GM18519 (cell line): Measurements from ENCODE around the gene ANGEL2.

Source experiments
- ATAC-seq: cut with Tn5 transposase; IDR thresholded peaks from one replicate; pipeline ENCODE4 v1.9.1; 2021; ENCODE audit warnings: mild to moderate bottlenecking, moderate library complexity; ENCODE audit not compliant: unreplicated experiment, low FRiP score

ANGEL2 gene

DNA sequence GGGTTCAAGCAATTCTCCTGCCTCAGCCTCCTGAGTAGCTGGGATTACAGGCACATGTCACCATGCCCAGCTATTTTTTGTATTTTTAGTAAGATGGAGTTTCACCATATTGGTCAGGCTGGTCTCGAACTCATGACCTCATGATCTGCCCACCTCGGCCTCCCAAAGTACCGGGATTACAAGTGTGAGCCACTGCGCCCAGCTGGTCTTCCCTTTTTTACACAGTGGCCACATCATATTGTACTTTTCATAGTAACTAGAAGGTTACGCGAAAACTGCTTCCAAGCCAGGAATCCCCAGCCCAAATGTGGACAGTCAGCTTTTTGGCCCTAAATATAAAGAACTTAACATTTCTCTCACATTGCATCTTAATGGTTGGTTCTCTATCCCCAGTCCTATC is 61.2 kb downstream of the ANGEL2 start:
- no peak for ATAC-seq

DNA sequence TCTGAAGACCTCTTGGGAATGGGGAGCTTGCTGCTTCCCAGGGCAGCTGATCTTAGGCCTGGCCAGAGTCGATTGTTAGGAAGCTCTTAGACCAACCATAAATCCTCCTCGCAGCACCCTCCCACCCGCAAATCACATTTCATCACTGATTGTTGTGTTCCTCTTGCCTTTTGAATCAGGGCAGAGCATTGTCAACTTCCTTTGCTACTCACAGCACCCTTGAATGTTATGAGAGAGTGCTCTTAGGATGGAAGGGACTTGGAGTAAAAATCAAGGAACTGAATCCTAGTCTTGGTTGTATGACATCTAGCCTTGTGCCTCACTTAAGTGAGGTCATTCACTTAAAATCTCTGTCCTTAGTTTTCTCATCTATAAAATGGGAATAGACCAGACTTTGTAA is 62.3 kb downstream of the ANGEL2 start:
- ATAC-seq, result no peak

DNA sequence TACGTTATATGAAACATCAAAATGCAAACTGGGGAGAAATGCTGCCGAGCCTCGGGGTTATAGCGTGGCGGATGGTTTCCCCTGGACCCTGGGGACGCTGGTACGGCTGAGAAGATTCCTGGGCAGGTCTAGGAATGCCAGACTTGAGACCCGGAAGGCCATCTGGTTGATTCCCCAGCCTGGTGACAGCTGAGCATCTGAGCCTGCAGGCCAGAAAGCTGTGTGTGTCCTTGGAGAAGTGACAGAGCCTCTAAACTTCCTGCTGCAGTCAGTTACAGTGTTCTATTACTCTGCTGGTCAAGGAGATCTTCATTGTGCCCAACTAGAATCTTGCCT is 63.1 kb downstream of the ANGEL2 start:
- no peak for ATAC-seq

DNA sequence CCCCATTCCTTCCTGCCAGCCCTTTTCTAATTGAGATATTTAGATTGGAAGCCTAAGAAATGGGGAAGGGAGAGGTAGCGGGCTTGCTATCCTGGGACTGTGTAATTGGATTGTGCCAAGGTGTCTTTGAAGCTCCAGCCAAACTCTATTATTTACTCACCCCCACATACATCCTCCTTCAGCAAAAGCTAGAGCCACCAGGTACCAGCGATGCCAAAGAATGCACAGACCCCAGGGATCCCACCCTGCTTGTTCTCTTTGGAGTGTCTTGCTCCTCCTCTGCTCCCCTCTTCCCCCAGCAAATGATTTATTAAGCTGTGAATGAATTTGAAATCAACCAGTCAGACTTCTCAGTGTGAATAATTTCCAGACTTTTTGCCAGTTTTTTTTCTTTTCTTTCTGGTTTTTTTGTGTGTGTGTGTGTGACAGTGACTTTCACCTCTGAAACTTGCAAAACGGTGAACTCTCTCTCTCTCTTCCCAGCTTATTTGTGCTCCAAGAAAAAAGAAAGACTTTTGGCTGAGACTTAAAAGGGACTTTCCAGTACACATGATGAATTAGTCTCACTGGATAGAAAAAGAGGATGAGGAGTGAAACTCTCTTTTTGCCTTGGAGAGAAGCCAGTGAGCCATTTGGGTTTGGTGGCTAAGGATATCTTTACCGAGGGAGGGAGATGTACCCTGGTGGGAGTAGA is 63.6 kb downstream of the ANGEL2 start:
- ATAC-seq, result no peak

DNA sequence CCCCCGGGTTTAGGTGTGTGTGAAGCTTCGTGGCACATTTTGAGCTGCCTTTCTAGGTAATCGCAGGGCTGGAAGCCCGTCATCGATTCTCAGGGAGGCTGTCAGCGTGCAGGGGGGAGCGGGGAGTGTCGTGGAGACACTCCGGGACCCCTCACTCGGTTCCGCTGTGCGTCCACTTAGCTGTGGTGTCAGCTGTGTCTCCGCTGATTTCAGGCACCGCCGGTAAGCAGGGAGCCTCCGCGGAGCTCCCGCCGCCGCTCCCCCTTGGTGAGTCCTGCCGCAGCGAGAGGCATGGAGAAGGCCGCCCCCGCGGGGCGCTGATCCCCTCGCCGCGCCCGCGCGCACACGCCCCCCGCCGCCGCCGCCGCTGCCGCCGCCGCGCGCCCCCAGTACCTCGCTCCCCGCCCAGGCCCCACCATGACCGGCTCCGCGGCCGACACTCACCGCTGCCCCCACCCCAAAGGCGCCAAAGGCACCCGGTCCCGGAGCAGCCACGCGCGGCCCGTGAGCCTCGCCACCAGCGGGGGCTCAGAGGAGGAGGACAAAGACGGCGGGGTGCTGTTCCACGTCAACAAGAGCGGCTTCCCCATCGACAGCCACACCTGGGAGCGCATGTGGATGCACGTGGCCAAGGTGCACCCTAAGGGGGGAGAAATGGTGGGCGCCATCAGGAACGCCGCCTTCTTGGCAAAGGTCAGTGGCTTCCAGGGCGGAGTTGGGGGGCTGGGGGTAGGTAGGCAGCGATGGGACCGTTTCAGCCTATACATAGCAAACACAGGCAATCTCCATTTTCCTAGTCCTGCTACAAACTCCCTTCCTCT is 64.3 kb downstream of the ANGEL2 start:
- ATAC-seq, result no peak

DNA sequence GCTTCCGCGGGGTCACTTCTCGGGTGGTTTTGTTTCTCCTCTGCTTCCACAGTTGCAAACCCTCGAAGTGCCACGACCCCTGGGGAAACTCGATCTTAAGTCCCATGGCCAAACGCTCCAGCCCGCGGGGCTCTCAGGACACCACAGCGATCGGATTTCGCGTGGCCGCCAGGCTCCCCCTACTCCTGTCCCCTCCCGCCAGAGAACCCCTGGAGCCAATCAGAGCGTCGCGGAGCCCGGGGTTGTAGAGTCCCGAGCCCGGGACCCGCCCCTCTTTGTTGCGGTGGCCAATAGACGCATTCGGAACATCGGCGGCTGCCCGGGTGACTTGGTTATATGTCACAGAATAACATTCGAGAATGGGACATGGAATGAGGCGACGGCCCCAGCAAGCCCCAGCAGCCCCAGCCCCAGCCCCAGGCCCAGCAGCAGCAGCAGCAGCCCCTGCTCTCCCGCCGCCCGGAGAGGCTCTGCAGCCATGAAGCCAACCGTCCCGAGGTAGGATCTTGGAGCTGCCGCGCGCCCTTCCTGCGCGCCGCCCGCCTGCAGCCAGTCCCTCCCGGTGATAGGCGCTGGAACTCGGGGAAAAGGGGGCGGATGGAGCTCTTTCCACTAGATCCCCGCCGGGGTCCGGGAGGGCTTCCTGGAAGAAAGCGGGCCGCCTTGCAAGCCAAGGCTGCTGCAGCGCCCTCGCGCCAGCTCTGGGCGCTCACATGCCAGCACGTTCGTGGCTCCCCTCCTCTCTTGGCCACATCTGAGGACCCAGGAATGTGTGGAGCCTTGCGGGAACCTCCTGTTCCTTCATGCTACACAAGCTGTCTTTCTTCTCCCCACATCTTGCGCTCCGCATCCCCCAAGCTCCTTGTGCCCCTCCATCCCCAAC is 65.2 kb downstream of the ANGEL2 start, which contains the start of gene VASH2:
VASH2 (plus strand) TSS at position 299 of the 883 bp plus-strand sequence. CDS start 1,002 bp downstream, outside the sequence.
- peak; percentile 85 for ATAC-seq

DNA sequence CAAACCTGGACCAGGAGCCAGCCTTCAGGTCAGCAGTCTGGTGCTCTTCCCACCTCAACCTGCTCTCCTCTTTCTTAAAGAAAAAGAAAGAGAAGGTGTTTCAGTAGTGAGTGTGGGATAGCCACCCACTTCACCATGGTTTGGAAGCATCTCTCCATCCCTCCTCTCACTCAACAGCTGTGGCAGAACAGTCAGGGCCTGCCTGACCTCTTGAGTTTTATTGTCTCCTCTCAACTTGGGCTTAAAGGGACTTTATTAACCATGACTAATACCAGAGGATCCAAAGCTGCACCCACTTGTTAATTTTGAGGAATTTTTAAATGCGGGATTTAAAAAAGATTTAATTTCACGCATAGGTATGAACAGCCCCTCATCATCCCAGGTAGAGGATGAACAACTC is 65.9 kb downstream of the ANGEL2 start:
- no peak for ATAC-seq

DNA sequence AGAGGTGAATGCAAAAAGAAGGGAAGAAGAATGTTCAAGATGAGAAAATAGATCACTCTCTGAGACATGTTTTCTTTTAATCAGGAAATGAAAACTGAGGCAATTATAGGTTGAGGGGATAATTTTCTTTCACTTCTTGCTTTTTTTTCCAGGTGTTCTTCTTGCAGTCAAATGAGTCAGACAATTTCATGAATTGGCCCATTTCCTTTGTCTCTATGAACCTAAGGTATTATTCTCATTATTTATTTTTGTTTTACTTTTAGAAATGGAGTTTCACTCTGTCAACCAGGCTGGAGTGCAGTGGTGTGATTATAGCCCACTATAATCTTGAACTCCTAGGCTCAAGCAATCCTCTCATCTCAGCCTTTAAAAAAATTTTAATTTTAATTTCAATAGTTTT is 68.8 kb downstream of the ANGEL2 start:
- no peak for ATAC-seq

DNA sequence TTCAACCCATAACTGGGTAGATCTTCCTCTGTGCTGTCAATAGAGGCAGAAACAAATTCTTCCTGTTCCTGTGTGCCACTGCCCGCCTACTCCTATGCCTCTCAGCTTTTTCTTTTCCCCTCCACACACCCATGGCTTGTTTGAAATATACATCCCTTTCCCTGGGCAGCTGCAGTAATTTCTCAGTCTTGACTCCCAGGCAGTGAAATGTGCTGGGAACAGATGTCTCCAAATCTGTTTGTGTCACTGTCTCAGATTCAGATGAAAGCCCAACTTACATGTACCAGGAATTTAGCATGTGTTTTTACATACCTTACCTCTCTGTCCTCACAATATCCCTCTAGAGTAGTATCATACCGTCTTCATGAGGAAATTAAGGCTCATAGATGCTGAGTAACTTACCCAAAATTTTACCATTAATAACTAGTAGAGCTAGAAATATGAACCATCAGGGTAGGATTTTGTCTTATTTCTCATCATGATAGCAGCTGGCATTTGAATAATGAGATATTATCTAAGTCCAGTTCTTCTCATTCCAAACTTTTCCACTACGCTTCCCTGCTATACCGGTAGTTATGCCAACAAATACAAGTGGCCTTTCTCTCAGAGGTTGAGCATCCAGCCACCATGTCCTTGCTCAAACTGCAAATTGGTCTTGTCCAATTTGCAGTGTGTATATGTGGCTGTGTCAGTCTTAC is 70.1 kb downstream of the ANGEL2 start:
- no peak for ATAC-seq

DNA sequence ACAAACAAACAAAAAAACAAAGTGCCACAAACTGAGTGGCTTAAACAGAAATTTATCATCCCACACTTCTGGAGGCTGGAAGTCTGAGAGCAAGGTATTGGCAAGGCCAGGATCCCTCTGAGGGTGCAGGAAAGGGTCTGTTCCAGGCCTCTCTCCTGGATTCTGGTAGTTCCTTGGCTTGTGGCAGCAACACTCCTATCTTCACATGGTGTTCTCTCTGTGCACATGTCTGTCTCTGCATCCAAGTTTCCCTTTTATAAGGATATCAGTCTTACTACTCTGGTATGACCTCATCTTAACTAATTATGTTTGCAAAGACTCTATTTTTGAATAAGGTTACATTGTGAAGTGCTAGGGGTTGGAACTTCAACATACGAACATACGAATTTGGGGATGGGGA is 70.6 kb downstream of the ANGEL2 start:
- no peak for ATAC-seq

DNA sequence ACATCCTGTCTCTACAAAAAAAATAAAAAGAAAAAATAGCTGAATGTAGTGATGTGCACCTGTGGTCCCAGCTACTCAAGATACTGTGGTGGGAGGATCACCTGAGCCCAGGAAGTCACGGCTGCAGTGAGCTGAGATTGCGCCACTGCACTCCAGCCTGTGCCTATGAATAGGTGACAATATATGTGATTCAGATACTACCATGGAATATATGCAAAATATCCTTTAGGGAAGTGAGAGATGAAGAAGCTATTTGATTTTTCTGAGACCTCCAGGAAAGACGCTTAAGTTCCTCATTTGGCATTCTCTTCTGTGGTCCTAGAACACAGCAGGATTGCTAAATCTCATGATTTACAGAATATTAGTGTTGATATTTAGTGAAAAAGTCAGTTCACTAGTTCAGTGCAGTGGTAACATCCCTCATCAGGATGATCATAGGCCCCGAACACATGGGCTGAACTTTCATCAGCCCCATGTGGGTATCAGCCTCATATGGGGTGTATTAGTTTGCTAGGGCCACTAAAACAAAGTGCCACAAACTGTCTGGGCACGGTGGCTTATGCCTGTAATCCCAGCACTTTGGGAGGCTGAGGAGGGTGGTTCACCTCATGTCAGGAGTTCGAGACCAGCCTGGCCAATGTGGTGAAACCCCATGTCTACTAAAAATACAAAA is 71.3 kb downstream of the ANGEL2 start:
- ATAC-seq, result no peak

DNA sequence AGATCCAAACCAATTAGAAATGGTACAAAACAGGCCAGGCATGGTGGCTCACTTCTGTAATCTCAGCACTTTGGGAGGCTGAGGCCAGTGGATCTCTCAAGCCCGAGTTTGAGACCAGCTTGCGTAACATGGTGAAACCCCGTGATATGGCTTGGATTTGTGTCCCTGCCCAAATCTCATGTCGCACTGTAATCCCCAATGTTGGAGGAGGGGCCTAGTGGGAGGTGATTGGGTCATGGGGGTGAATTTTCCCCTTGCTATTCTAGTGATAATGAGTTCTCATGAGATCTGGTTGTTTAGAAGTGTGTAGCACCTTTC is 72.3 kb downstream of the ANGEL2 start:
- ATAC-seq, result no peak

DNA sequence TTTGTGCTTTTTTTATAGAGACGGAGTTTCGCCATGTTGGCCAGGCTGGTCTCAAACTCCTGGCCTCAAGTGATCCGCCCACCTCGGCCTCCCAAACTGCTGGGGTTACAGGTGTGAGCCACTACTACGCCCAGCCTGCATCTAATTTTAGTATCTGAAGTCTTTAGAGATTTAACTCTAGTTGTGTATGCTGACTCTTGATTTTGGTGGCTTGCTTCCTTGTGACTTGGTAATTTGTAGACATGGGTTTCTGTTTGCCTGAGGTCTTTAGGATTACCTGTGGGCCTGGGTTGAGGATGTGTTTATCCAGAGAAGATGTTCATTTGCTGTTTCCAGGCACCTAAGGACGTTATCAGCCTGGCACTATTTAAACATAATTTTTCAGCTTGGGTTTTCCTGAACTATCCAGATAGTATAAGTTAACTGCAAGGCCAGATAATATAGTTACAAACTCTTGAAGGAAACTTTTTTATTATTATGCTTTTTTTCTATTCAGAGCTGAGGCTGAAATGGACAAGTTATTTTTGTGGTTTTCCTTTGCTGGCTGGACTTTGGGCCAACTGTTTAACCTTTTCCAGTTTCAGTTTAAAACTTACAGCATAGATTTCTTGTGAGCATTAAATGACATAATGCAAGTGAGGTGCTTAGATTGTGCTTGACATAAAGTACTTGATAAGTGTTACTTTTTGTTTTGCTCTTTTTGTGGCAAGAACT is 72.8 kb downstream of the ANGEL2 start:
- ATAC-seq, result no peak
